Aorta (tissue), 5 donors: Measurements from ENCODE around the gene PKN2. TPM values are rescaled to one million over a fixed set of nuclear protein-coding genes. Genes with fewer than 3 reads are reported as not detected.
"Not testable (repeated sequence)": the region's sequence is repeated elsewhere in the genome, so short reads cannot be mapped to it uniquely, and the experiment has no call there.

Source experiments
- ATAC-seq: fragments of 200-7000 bp; cut with Tn5 transposase; one replicate; pipeline ENCODE4 v1.9.1; 2022; ENCODE audit warnings: moderate library complexity; ENCODE audit not compliant: low FRiP score
- DNase-seq, 2 donors: peaks; one replicate each; pipeline ENCODE4 v3.0.0-alpha.2; 2020
- H3K27ac ChIP-seq, 2 donors: one replicate each; pipeline ENCODE4 v1.5.1; 2013; ENCODE audit warnings: low read length in 2 of 2, mild to moderate bottlenecking in 2 of 2, moderate library complexity in 2 of 2, control low read depth in 1 of 2, inconsistent platforms in 1 of 2, low read depth in 1 of 2
- H3K27me3 ChIP-seq, 2 donors: one replicate each; pipeline ENCODE4 v1.6.1; 2013; ENCODE audit warnings: control low read depth in 1 of 2, low read length in 1 of 2, mild to moderate bottlenecking in 1 of 2, moderate library complexity in 1 of 2; ENCODE audit not compliant: insufficient read depth in 2 of 2, control insufficient read depth in 1 of 2
- H3K36me3 ChIP-seq, 2 donors: one replicate each; pipeline ENCODE4 v1.6.1; 2013; ENCODE audit warnings: control low read depth in 1 of 2, low read length in 1 of 2, mild to moderate bottlenecking in 1 of 2; ENCODE audit not compliant: insufficient read depth in 2 of 2, control insufficient read depth in 1 of 2
- H3K4me1 ChIP-seq, 2 donors: one replicate each; pipeline ENCODE4 v1.6.1; 2013; ENCODE audit warnings: low read length in 2 of 2, control low read depth in 1 of 2, mild to moderate bottlenecking in 1 of 2, moderate library complexity in 1 of 2; ENCODE audit not compliant: insufficient read depth in 2 of 2, control insufficient read depth in 1 of 2
- H3K4me3 ChIP-seq, 2 donors: one replicate each; pipeline ENCODE4 v1.5.1; 2013; ENCODE audit warnings: low read length in 2 of 2, control low read depth in 1 of 2, mild to moderate bottlenecking in 1 of 2
- H3K9me3 ChIP-seq: one replicate; pipeline ENCODE4 v1.6.1; 2013; ENCODE audit warnings: mild to moderate bottlenecking, low read length; ENCODE audit not compliant: control insufficient read depth
- WGBS, 2 donors: extraction: QIAGEN DNeasy Blood & Tissue Kit; methylation state at CpG; one replicate each; pipeline ENCODE4 v1.1.7; 2013; 5-methylcytosine and 5-hydroxymethylcytosine counted together
- intact Hi-C, 2 donors: fragments of 100-400 bp; cut with DNase I; formaldehyde crosslinking; loops; one replicate each; pipeline versions ENCODE4 v1.14.2 to v1.15.0; 2022
- polyA plus RNA-seq, 2 donors: library from polyadenylated mRNA; stranded (reverse); fragments of 200-250 nt; gene quantifications; one replicate each; pipeline ENCODE4 v1.2.3, GENCODE V29; 2013
- total RNA-seq, 2 donors: library from RNA; stranded (reverse); fragmentation: NEBNext Ultra II Directional; extraction: Animal tissue kit (Norgen Biotek cat#: 25700); gene quantifications; one replicate each; pipeline ENCODE4 v1.2.1, GENCODE V29; 2021
- donor health status: healthy with polysubstance abuse.
- donor health status: Bipolar disorder and iron deficiency.
- donor health status: DM: no; HTN: no; CAD: no.
- donor health status: DM: no; HTN: no; CAD: no.
- donor health status: DM: yes; HTN: yes; CAD: no.

Gene PKN2
- total and polyA plus RNA-seq, 4 donors: 8.5 to 38.1 (median 25.7) TPM

GRCh38 chr1:88802404-88802803 is 118.3 kb downstream of the PKN2 start:
- Histone ChIP-seq H3K36me3 (peaks cover 0 to 2% of the 10 kb centered on the region in 2 donors), H3K4me1 (no peaks in the 10 kb centered on the region), H3K9me3 (no peaks in the 10 kb centered on the region), H3K27ac (no peak overlapping the region), H3K27me3 (no peaks in the 10 kb centered on the region), H3K4me3 (no peak overlapping the region)
- no peak for DNase-seq
- no peak for ATAC-seq
- intact Hi-C loops: loop anchor here in 1 of 2 donors (10.0 kb wide), 1 partner anchor 72 kb away; no protein-coding TSS in a partner anchor
- 96 to 97% methylated on average over 7 of the region's 7 CpGs for WGBS, 2 donors

GRCh38 chr1:88802950-88803349 is 118.9 kb downstream of the PKN2 start:
- ATAC-seq (no peak), DNase-seq (no peak)
- no peak overlapping the region for H3K4me3 ChIP-seq
- H3K9me3 ChIP-seq: no peaks in the 10 kb centered on the region
- no peaks in the 10 kb centered on the region for H3K4me1 ChIP-seq
- no peaks in the 10 kb centered on the region for H3K27me3 ChIP-seq
- H3K27ac ChIP-seq: no peak overlapping the region
- peaks cover 0 to 2% of the 10 kb centered on the region in 2 donors for H3K36me3 ChIP-seq
- WGBS, 2 donors: 60 to 67% methylated on average over 2 of the region's 2 CpGs
- intact Hi-C loops: loop anchor here in 1 of 2 donors (10.0 kb wide), 1 partner anchor 72 kb away; no protein-coding TSS in a partner anchor

- WGBS, 2 donors: 97% methylated on average over 5 of the region's 5 CpGs
- Histone ChIP-seq H3K9me3 (no peaks in the 10 kb centered on the region), H3K36me3 (peaks cover 0 to 2% of the 10 kb centered on the region in 2 donors), H3K27ac (no peak overlapping the region), H3K4me3 (no peak overlapping the region), H3K4me1 (no peaks in the 10 kb centered on the region), H3K27me3 (no peaks in the 10 kb centered on the region)
- ATAC-seq: no peak
- no peak for DNase-seq
- intact Hi-C loops: loop anchor here in 1 of 2 donors (10.0 kb wide), 1 partner anchor 71 kb away; no protein-coding TSS in a partner anchor
These were observed 119.4 kb downstream of the PKN2 start for GRCh38 chr1:88803444-88803843.

DNA sequence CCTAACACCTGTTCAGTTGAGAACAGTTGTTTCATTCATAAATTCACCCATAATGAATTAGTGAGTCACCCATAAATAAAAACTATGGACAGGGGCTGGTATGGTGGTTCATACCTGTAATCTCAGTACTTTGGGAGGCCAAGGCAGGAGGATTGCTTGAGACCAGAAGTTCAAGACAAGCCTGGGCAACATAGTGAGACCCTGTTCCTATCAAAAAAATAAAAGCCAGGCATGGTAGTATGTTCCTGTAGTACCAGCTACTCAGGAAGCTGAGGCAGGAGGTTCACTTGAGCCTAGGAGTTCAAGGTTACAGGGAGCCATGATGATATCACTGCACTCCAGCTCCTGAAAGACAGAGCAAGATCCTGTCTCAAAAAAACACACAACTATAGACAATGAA is 128.3 kb downstream of the PKN2 start:
- intact Hi-C loops: no loop called here
- H3K36me3 ChIP-seq: no peaks in the 10 kb centered on the region

DNA sequence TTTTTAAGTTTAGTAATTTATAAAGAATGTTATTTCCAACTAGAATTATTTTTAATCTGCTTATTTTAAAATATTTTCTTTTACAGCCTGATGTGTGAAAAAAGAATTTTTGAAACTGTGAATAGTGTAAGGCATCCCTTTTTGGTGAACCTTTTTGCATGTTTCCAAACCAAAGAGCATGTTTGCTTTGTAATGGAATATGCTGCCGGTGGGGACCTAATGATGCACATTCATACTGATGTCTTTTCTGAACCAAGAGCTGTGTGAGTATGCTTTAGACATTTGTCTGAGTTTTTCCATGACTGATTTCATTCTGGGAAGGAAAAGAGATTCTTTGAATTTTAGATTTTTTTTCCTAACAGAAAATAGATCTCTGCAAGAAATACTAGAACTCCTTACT is 129.4 kb downstream of the PKN2 start:
- H3K27ac ChIP-seq: no peak overlapping the region
- no peak overlapping the region for H3K4me3 ChIP-seq
- ATAC-seq (no peak), DNase-seq (no peak)
- intact Hi-C loops: no loop called here
- no peaks in the 10 kb centered on the region for H3K4me1 ChIP-seq
- H3K9me3 ChIP-seq: no peaks in the 10 kb centered on the region
- H3K36me3 ChIP-seq: no peaks in the 10 kb centered on the region
- no peaks in the 10 kb centered on the region for H3K27me3 ChIP-seq
- 55 to 78% methylated on average over 1 of the region's 1 CpG for WGBS, 2 donors

More for the DNA sequence above, 128.3 kb downstream of the PKN2 start:
- DNase-seq: no peak
- no peak overlapping the region for H3K27ac ChIP-seq
- no peaks in the 10 kb centered on the region for H3K4me1 ChIP-seq
- no peaks in the 10 kb centered on the region for H3K27me3 ChIP-seq
- no peak for ATAC-seq
- H3K4me3 ChIP-seq: no peak overlapping the region
- no peaks in the 10 kb centered on the region for H3K9me3 ChIP-seq

GRCh38 chr1:88819642-88820041 is 135.6 kb downstream of the PKN2 start:
- DNase-seq, H3K4me3 ChIP-seq, H3K36me3 ChIP-seq, intact Hi-C loops, H3K27ac ChIP-seq, ATAC-seq, H3K4me1 ChIP-seq, H3K9me3 ChIP-seq, H3K27me3 ChIP-seq: not testable (repeated sequence)
- 98 to 99% methylated on average over 3 of the region's 3 CpGs for WGBS, 2 donors

DNA sequence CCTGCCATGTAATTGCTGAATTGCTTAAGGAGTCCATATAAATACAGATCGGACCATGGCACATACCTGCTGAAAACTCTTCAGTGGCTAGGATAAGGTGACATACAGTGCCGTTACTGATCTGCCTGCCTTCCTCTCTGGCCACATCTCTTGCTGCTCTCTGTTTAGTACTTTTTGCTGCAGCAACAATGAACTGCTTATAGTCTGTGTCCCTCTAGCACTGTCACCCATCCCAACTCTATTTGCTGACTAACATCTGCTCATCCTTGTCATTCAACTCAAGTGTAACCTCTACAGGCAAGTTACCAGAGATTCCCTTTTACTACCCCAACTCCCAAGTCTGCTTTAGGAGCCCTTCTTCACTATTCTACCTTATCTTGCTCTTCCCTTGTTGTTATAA is 141.6 kb downstream of the PKN2 start:
- DNase-seq: no peak
- Histone ChIP-seq H3K36me3 (peaks cover 0 to 4% of the 10 kb centered on the region in 2 donors), H3K27ac (no peak overlapping the region), H3K4me3 (no peak overlapping the region), H3K27me3 (no peaks in the 10 kb centered on the region), H3K4me1 (no peaks in the 10 kb centered on the region), H3K9me3 (no peaks in the 10 kb centered on the region)
- no peak for ATAC-seq
- intact Hi-C loops: no loop called here
- WGBS, 2 donors: 95 to 98% methylated on average over 2 of the region's 2 CpGs

DNA sequence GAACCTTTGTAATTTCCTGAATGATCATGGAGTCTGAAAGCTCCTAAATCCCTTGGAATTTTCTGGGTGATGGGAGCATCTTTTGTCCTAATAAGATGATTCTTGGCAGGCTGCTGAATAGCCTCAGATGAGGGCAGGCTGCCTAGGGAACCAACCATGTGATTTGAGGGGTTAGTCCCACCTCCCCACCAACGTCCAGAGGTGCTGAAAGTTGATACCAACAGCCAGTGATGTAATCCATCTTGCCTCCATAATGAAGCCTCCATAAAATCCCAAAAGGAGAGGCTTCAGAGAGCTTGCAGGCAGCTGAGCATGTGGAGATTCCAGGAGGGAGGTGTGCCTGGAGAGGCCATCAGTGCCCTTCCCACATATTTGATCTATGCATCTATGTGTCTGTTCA is 163.6 kb downstream of the PKN2 start:
- H3K9me3 ChIP-seq: no peaks in the 10 kb centered on the region
- 16 to 19% methylated on average over 1 of the region's 1 CpG for WGBS, 2 donors
- no peaks in the 10 kb centered on the region for H3K4me1 ChIP-seq
- no peak overlapping the region for H3K4me3 ChIP-seq
- no peaks in the 10 kb centered on the region for H3K36me3 ChIP-seq
- intact Hi-C loops: no loop called here
- ATAC-seq (no peak), DNase-seq (no peak)
- no peak overlapping the region for H3K27ac ChIP-seq
- no peaks in the 10 kb centered on the region for H3K27me3 ChIP-seq

DNA sequence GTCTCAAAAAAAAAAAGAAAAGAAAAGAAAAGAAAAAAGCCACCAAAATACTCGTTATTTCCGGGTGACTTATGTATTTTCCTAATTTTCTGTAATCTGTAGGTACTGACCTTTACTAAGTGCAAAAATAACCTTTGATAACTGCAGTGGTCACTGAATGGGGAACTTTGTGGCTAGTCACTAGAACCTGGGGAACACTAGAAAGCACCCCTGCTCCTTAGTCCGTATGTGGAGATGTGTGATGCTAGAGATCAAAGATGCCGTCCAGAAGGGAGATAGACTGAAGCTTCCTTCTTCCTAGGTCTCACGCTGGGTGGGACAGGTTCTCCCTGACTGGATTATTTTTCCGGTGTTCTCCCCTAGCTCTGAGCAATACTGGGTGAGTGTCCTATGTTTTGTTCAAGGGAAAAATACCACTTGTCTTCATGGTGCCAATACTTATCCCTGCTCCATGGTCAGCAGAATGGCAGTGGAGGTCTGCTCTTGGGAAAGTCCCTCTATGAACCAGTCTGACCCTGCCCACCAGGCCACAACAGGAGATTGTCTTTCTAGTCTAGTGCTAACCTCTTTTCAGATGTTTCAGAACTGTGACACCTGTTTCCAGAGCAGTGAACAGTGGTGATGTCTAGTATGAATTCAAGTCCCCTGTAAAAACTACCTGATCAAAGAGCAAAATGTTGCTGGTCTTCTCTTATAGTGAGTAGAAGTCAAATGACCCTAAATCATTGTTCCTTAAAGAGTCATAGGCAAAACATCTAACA is 167.4 kb downstream of the PKN2 start:
- DNase-seq (no peak), ATAC-seq (no peak)
- intact Hi-C loops: no loop called here
- 88 to 90% methylated on average over 6 of the region's 6 CpGs for WGBS, 2 donors
- no peaks in the 10 kb centered on the region for H3K9me3 ChIP-seq
- peaks cover 0 to 2% of the 10 kb centered on the region in 2 donors for H3K36me3 ChIP-seq
- no peaks in the 10 kb centered on the region for H3K4me1 ChIP-seq
- H3K27me3 ChIP-seq: no peaks in the 10 kb centered on the region
- H3K27ac ChIP-seq: no peak overlapping the region
- no peak overlapping the region for H3K4me3 ChIP-seq
